Vagina (tissue), 2 donors: ENCODE measurements around the gene FEZF1.

Experiments used
- CTCF ChIP-seq, 3 experiments: fragments of 450-650 bp in 2 of 3; fragments of 200-600 bp in 1 of 3; sonication (generic) in 1 of 3; IDR thresholded peaks; one replicate each; pipeline ENCODE4 v1.5.1; 2017 to 2019; ENCODE audit warnings: antibody characterized with exemption in 3 of 3, mild to moderate bottlenecking in 2 of 3, moderate library complexity in 2 of 3
- POLR2A ChIP-seq, 2 donors: fragments of 450-650 bp; IDR thresholded peaks; one replicate each; pipeline ENCODE4 v1.6.1; 2017; ENCODE audit warnings: antibody characterized with exemption in 2 of 2, mild to moderate bottlenecking in 2 of 2, moderate library complexity in 2 of 2
- POLR2AphosphoS5 ChIP-seq, 2 donors: sonication (generic); formaldehyde crosslinking; IDR thresholded peaks; one replicate each; pipeline ENCODE4 v1.9.0; 2017; ENCODE audit warnings: antibody characterized with exemption in 2 of 2, mild to moderate bottlenecking in 2 of 2, low read depth in 1 of 2; ENCODE audit not compliant: insufficient read depth in 1 of 2

DNA sequence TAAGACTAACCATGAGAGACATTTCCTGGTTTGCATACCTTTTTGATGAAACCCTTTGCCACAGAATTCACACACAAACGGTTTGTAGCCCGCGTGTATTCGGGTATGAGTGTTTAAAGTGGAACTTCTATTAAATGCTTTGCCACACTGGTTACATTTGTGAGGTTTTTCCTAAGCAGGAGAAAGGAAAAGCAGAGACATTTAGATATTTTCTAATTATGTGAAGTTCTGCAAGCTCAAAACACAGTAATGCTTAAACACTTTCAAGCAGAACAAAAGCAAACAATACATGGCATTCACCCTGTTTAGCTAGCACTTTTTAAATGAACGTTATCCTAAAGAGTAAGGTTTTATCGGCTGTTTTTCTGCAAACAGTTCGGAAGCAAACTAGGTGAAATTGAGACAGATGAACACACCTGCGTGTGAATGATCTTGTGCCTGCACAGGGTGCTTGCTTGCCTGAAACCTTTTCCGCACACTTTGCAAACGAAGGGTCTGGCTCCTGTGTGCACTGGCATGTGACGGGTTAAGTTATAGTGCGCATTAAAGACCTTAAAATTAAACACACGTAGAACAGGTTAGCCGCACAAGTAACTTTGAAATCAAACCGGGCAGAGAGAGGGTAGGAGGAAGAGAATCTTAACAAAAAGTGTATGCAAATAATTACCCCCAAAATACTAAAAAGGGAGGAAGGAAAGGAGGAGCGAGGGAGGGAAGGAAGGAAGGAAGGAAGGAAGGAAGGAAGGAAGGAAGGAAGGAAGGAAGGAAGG, 1.6 kb downstream of the FEZF1 start:
- TF ChIP-seq CTCF (IDR thresholded peaks at IDR 0.05): no peak
- TF ChIP-seq POLR2A (IDR thresholded peaks at IDR 0.05): no peak
- TF ChIP-seq POLR2AphosphoS5 (IDR thresholded peaks at IDR 0.05; ENCODE audit: insufficient read depth in 1 of 2, low read depth in 1 of 2): no peak
